Endothelial cell of umbilical vein (primary cell): ENCODE results near the gene HOPX. TPM values are rescaled to one million over a fixed set of nuclear protein-coding genes. Genes with fewer than 3 reads are reported as not detected.

ENCODE experiments used
- BruUV-seq: library from RNA; stranded (reverse); fragments of 400-500 nt; replicated peaks from 2 replicates; lab custom pipeline; 2021; lab: Mats Ljungman, UMichigan
- CTCF ChIA-PET: fragments of 300-600, 350-600 bp; sonication (Branson Sonifier 250); formaldehyde crosslinking; loops from one replicate; lab custom pipeline; 2021; ENCODE audit warnings: antibody characterized with exemption, inconsistent platforms; lab: Charles Lee
- POLR2A ChIA-PET: fragments of 300-600, 350-600 bp; sonication (Branson Sonifier 250); formaldehyde crosslinking; loops from one replicate; lab custom pipeline; 2021; ENCODE audit warnings: antibody characterized with exemption, inconsistent platforms; lab: Charles Lee
- DNase-seq: peaks from one replicate; pipeline ENCODE4 v3.0.0-alpha.2; 2011; ENCODE audit warnings: low read depth, low spot score
- FAIRE-seq: peaks from 2 replicates; lab custom pipeline; 2011; peaks lifted over from hg19 to GRCh38; lab: Jason Lieb, UNC
- H2AFZ ChIP-seq: 2 replicates; pipeline ENCODE4 v1.6.0; 2012; ENCODE audit warnings: low read depth, low read length, control low read depth, inconsistent platforms
- H3K27ac ChIP-seq: 2 replicates; pipeline ENCODE4 v1.5.1; 2011; ENCODE audit warnings: low read depth, mild to moderate bottlenecking, control low read depth, low read length, moderate library complexity; ENCODE audit not compliant: insufficient read depth
- H3K27me3 ChIP-seq, 2 experiments: 2 replicates each; pipeline versions ENCODE4 v1.6.0 to v1.6.1; 2011; ENCODE audit warnings: low read length in 2 of 2, mixed read lengths in 1 of 2; ENCODE audit not compliant: control insufficient read depth in 2 of 2, insufficient read depth in 2 of 2
- H3K36me3 ChIP-seq, 2 experiments: 2 replicates in 1 of 2; 3 replicates in 1 of 2; pipeline ENCODE4 v1.5.1; 2011; ENCODE audit warnings: low read length in 2 of 2, mild to moderate bottlenecking in 1 of 2, moderate library complexity in 1 of 2; ENCODE audit not compliant: control insufficient read depth in 2 of 2, insufficient read depth in 2 of 2; ENCODE audit errors: extremely low read depth in 1 of 2
- H3K4me1 ChIP-seq: 3 replicates; pipeline ENCODE4 v1.5.1; 2011; ENCODE audit warnings: mild to moderate bottlenecking, low read length; ENCODE audit not compliant: control insufficient read depth, insufficient read depth; ENCODE audit errors: extremely low read depth
- H3K4me2 ChIP-seq: 2 replicates; pipeline ENCODE4 v1.6.1; 2011; ENCODE audit warnings: low read length, control low read depth, mixed read lengths; ENCODE audit not compliant: insufficient read depth
- H3K4me3 ChIP-seq, 3 experiments: fragments of 200-600 bp in 1 of 3; sonication (generic), shearing (Covaris generic) in 1 of 3; replicated peaks in 1 of 3; 2 replicates each; pipeline ENCODE4 v1.5.1; 2011 to 2016; ENCODE audit warnings: control low read depth in 3 of 3, low read length in 3 of 3, mild to moderate bottlenecking in 2 of 3, inconsistent platforms in 1 of 3, low read depth in 1 of 3, moderate library complexity in 1 of 3; ENCODE audit not compliant: insufficient read depth in 1 of 3
- H3K79me2 ChIP-seq: 2 replicates; pipeline ENCODE4 v1.6.0; 2012; ENCODE audit warnings: low read length, inconsistent platforms; ENCODE audit not compliant: control insufficient read depth, insufficient read depth
- H3K9ac ChIP-seq: replicated peaks from 2 replicates; pipeline ENCODE3; 2011; ENCODE audit warnings: low read length, control low read depth; ENCODE audit not compliant: insufficient read depth; ENCODE audit errors: extremely low read depth
- H3K9me1 ChIP-seq: replicated peaks from 3 replicates; pipeline ENCODE4 v1.6.0; 2011; ENCODE audit warnings: mild to moderate bottlenecking, low read length; ENCODE audit not compliant: control insufficient read depth, insufficient read depth; ENCODE audit errors: extremely low read depth
- H3K9me3 ChIP-seq: replicated peaks from 2 replicates; pipeline ENCODE4 v1.5.1; 2012; ENCODE audit warnings: low read length, inconsistent platforms; ENCODE audit not compliant: control insufficient read depth, insufficient read depth
- H4K20me1 ChIP-seq: replicated peaks from 2 replicates; pipeline ENCODE3; 2011; ENCODE audit warnings: mild to moderate bottlenecking, low read length; ENCODE audit not compliant: control insufficient read depth, insufficient read depth; ENCODE audit errors: extremely low read depth
- EZH2 ChIP-seq: IDR thresholded peaks from 2 replicates; pipeline ENCODE4 v1.6.1; 2012; ENCODE audit warnings: borderline replicate concordance, low read depth, mild to moderate bottlenecking, moderate library complexity, low read length, inconsistent platforms; ENCODE audit not compliant: severe bottlenecking
- FOS ChIP-seq: IDR thresholded peaks from 2 replicates; pipeline ENCODE4 v1.6.1; 2011; ENCODE audit warnings: mild to moderate bottlenecking, low read length, moderate library complexity, borderline replicate concordance; ENCODE audit not compliant: insufficient read depth
- GATA2 ChIP-seq: IDR thresholded peaks from 2 replicates; pipeline ENCODE4 v1.7.0; 2011; ENCODE audit warnings: low read depth, mild to moderate bottlenecking, moderate library complexity, mixed read lengths, low read length; ENCODE audit not compliant: insufficient read length, insufficient read depth
- JUN ChIP-seq: IDR thresholded peaks from 2 replicates; pipeline ENCODE4 v1.6.1; 2011; ENCODE audit warnings: borderline replicate concordance, low read depth; ENCODE audit not compliant: insufficient read length, insufficient read depth
- MAX ChIP-seq: IDR thresholded peaks from 2 replicates; pipeline ENCODE4 v1.6.1; 2011; ENCODE audit not compliant: insufficient read depth, insufficient read length
- MYC ChIP-seq: IDR thresholded peaks from one replicate; pipeline ENCODE4 v1.6.1; 2011; ENCODE audit warnings: mild to moderate bottlenecking, low read depth, low read length
- POLR2A ChIP-seq: IDR thresholded peaks from 2 replicates; pipeline ENCODE4 v1.6.1; 2012; ENCODE audit warnings: low read depth, mild to moderate bottlenecking, control low read depth, low read length
- POLR2AphosphoS5 ChIP-seq: IDR thresholded peaks from 2 replicates; pipeline ENCODE4 v1.6.1; 2012; ENCODE audit warnings: low read depth, mild to moderate bottlenecking, control low read depth, low read length, moderate library complexity; ENCODE audit not compliant: insufficient read depth
- dilution Hi-C: fragments of 300-500 bp; cut with MboI; formaldehyde crosslinking; loops from one replicate; pipeline ENCODE4 v1.15.0; 2019; ENCODE audit warnings: low sequenced_read_pairs; ENCODE audit not compliant: extremely low pct_ligation_motif_present
- intact Hi-C: fragments of 100-400 bp; cut with micrococcal nuclease; formaldehyde crosslinking; loops from one replicate; pipeline ENCODE4 v1.10.0; 2022
- polyA plus RNA-seq, 4 experiments: library from polyadenylated mRNA; depleted of rRNA in 3 of 4; stranded (reverse) in 3 of 4; unstranded in 1 of 4; fragments of >200 nt; gene quantifications; 2 replicates each; pipeline versions ENCODE4 v1.2.1 to v1.2.3, GENCODE V29; 2011 to 2012; ENCODE audit warnings: missing spikeins in 1 of 4
- total RNA-seq: library from RNA; stranded (reverse); gene quantifications from 2 replicates; pipeline ENCODE4 v1.2.3, GENCODE V29; 2021
- TF ChIP-seq, protein P1 (sequence below), 2 donors: IDR thresholded peaks; 1 replicate in 1 of 2; 2 replicates in 1 of 2; pipeline ENCODE4 v1.5.1; 2011; ENCODE audit warnings: low read length in 2 of 2, mild to moderate bottlenecking in 2 of 2, moderate library complexity in 2 of 2, control low read depth in 1 of 2, inconsistent platforms in 1 of 2, low read depth in 1 of 2; ENCODE audit not compliant: insufficient read depth in 1 of 2; ENCODE audit errors: extremely low read depth in 1 of 2

HOPX gene
- total and polyA plus RNA-seq, 2 donors (not counting 3 experiments of a cell fraction or from before 2014, with no cell fraction given) = 3.8 to 5.8 TPM

GRCh38 chr4:56662782-56663468, 18.2 kb downstream of the HOPX start:
- H4K20me1 ChIP-seq = no peaks in the 10 kb centered on the region
- H3K4me2 ChIP-seq = no peak overlapping the region
- FAIRE-seq (no peak), DNase-seq (no peak)
- no peaks in the 10 kb centered on the region for H3K9me1 ChIP-seq
- no peak overlapping the region for H2AFZ ChIP-seq
- intact Hi-C loops = no loop called here
- no peak overlapping the region for H3K9ac ChIP-seq
- no peaks in the 10 kb centered on the region for H3K79me2 ChIP-seq
- no TSS peak for BruUV-seq
- peaks cover 5% of the 10 kb centered on the region for H3K4me1 ChIP-seq
- dilution Hi-C loops = no loop called here
- no peak overlapping the region for H3K27ac ChIP-seq
- no peaks in the 10 kb centered on the region for H3K9me3 ChIP-seq
- H3K36me3 ChIP-seq = no peaks in the 10 kb centered on the region
- H3K4me3 ChIP-seq = no peak overlapping the region
- POLR2A ChIA-PET = interaction anchor here (0.6 kb wide), 1 partner anchor 1273 kb away, joined by 3 read pairs; no protein-coding TSS in a partner anchor
- CTCF ChIA-PET = no interaction called here
- no peaks in the 10 kb centered on the region for H3K27me3 ChIP-seq
- TF ChIP-seq POLR2A (no peak), POLR2AphosphoS5 (no peak), MYC (no peak), MAX (no peak), JUN (no peak), GATA2 (no peak), FOS (no peak), EZH2 (no peak)
- TF ChIP-seq, protein P1, sequence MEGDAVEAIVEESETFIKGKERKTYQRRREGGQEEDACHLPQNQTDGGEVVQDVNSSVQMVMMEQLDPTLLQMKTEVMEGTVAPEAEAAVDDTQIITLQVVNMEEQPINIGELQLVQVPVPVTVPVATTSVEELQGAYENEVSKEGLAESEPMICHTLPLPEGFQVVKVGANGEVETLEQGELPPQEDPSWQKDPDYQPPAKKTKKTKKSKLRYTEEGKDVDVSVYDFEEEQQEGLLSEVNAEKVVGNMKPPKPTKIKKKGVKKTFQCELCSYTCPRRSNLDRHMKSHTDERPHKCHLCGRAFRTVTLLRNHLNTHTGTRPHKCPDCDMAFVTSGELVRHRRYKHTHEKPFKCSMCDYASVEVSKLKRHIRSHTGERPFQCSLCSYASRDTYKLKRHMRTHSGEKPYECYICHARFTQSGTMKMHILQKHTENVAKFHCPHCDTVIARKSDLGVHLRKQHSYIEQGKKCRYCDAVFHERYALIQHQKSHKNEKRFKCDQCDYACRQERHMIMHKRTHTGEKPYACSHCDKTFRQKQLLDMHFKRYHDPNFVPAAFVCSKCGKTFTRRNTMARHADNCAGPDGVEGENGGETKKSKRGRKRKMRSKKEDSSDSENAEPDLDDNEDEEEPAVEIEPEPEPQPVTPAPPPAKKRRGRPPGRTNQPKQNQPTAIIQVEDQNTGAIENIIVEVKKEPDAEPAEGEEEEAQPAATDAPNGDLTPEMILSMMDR (IDR thresholded peaks at IDR 0.05; ENCODE audit: extremely low read depth in 1 of 2, insufficient read depth in 1 of 2, low read depth in 1 of 2, low read length in 2 of 2) = no peak
